Activated B cell treated with CpG ODN at 0.5 μM for 24 hours (primary cell): ENCODE measurements around the gene MICU1. TPM values are rescaled to one million over a fixed set of nuclear protein-coding genes. Genes with fewer than 3 reads are reported as not detected.
"Not testable (repeated sequence)": the region's sequence is repeated elsewhere in the genome, so short reads cannot be mapped to it uniquely, and the experiment has no call there.

Experiments used
- ATAC-seq: fragments of 200-7000 bp; cut with Tn5 transposase; one replicate; pipeline ENCODE4 v1.10.0; 2021; ENCODE audit warnings: low read depth, mild to moderate bottlenecking, moderate library complexity
- CTCF ChIA-PET: fragments of 350-600 bp; sonication (Branson Sonifier 250); formaldehyde crosslinking; loops from one replicate; lab custom pipeline; 2021; ENCODE audit warnings: antibody characterized with exemption; lab: Charles Lee
- POLR2A ChIA-PET: fragments of 350-600 bp; sonication (Branson Sonifier 250); formaldehyde crosslinking; loops from one replicate; lab custom pipeline; 2021; ENCODE audit warnings: antibody characterized with exemption; lab: Charles Lee
- DNase-seq: peaks from one replicate; pipeline ENCODE4 v3.0.0; 2022
- H3K27ac Mint-ChIP-seq: one replicate; pipeline ENCODE4 v1.8.0; 2020; ENCODE audit warnings: mixed read lengths
- H3K27me3 Mint-ChIP-seq: one replicate; pipeline ENCODE4 v1.8.0; 2021; ENCODE audit warnings: mixed read lengths
- H3K36me3 Mint-ChIP-seq: one replicate; pipeline ENCODE4 v1.8.0; 2021; ENCODE audit warnings: low read depth, mixed read lengths
- H3K4me1 Mint-ChIP-seq: one replicate; pipeline ENCODE4 v1.8.0; 2021; ENCODE audit warnings: mixed read lengths
- H3K4me3 Mint-ChIP-seq: one replicate; pipeline ENCODE4 v1.8.0; 2020; ENCODE audit warnings: mild to moderate bottlenecking, mixed read lengths
- H3K9me3 Mint-ChIP-seq: one replicate; pipeline ENCODE4 v1.8.0; 2020; ENCODE audit warnings: mixed read lengths
- intact Hi-C: fragments of 100-400 bp; cut with micrococcal nuclease; formaldehyde crosslinking; loops from one replicate; pipeline ENCODE4 v1.15.1; 2024
- total RNA-seq: library from RNA; stranded (reverse); gene quantifications from 2 replicates; pipeline ENCODE4 v1.2.3, GENCODE V29; 2022
- TF ChIP-seq, protein P1 (sequence below): fragments of 200-600 bp; IDR thresholded peaks from one replicate; pipeline ENCODE4 v1.8.0; 2022; ENCODE audit warnings: antibody characterized with exemption, mild to moderate bottlenecking

The MICU1 gene
- total RNA-seq, 1 donor from 2014 or later, result 27.4 TPM

DNA sequence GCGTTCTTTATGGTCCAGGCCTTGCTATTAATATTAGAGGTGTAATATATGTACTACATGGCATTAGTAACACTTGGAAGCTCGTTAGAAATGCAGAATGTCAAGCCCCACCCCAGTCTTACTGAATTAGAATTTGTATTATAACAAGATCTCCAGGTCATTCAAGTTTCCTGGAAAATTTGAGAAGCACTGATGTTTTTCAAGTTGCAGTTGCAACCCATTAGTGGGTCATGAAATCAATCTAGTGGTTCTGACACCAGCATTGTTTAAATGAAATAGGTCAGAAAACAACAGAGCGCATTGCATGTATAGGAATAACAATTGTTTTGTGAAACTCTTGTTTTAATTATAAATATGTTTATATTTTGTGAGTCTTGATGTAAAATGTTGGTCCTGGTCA is 28.8 kb upstream of the MICU1 start:
- Mint-ChIP-seq H3K27me3 (no peaks in the 10 kb centered on the region), H3K36me3 (no peaks in the 10 kb centered on the region), H3K27ac (no peak overlapping the region), H3K4me3 (no peak overlapping the region), H3K4me1 (no peaks in the 10 kb centered on the region), H3K9me3 (no peaks in the 10 kb centered on the region)
- no peak for ATAC-seq
- no peak for DNase-seq
- CTCF ChIA-PET, result no interaction called here
- intact Hi-C loops, result no loop called here
- TF ChIP-seq, protein P1, sequence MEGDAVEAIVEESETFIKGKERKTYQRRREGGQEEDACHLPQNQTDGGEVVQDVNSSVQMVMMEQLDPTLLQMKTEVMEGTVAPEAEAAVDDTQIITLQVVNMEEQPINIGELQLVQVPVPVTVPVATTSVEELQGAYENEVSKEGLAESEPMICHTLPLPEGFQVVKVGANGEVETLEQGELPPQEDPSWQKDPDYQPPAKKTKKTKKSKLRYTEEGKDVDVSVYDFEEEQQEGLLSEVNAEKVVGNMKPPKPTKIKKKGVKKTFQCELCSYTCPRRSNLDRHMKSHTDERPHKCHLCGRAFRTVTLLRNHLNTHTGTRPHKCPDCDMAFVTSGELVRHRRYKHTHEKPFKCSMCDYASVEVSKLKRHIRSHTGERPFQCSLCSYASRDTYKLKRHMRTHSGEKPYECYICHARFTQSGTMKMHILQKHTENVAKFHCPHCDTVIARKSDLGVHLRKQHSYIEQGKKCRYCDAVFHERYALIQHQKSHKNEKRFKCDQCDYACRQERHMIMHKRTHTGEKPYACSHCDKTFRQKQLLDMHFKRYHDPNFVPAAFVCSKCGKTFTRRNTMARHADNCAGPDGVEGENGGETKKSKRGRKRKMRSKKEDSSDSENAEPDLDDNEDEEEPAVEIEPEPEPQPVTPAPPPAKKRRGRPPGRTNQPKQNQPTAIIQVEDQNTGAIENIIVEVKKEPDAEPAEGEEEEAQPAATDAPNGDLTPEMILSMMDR, result no peak
- POLR2A ChIA-PET, result interaction anchor here (0.6 kb wide), 1 partner anchor 94 kb away, joined by 5 read pairs; no protein-coding TSS in a partner anchor

DNA sequence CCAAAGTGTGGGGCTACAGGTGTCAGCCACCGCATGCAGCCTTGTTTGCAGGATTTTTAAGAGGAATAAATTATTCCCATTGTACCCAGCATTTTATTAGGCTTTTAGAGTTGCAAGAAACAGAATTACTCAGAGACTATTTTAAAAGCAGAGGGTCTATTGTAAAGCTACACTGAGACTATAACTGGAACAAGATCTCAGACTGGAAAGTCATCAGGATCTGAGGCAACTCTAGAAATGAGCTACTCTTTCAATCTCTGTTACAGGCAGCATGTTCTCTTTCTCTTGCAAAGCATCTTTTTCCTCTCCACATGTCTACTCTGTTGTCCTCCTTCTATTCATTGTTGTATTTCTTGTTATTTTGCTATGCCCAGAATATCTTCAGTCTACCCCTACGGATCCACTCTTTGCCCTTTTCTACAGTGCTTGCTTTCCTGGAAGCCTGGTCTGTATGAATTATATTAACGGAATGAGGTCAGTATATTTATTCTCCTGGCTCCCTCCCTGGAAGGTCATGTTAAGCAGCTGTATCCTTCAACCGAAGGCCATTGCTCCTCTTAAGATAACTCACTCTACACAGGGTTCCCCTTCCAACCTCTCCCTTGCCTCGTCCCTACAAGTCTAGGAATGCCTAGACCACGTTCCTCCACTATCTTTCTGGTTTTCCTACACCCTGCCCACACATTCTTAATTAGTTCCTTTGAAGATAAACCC is 27.7 kb upstream of the MICU1 start:
- no peaks in the 10 kb centered on the region for H3K27me3 Mint-ChIP-seq
- TF ChIP-seq, protein P1, result no peak
- ATAC-seq, result no peak
- no peak for DNase-seq
- no peak overlapping the region for H3K4me3 Mint-ChIP-seq
- H3K9me3 Mint-ChIP-seq, result no peaks in the 10 kb centered on the region
- ChIA-PET POLR2A (no interaction called here), CTCF (no interaction called here)
- no peaks in the 10 kb centered on the region for H3K36me3 Mint-ChIP-seq
- intact Hi-C loops, result no loop called here
- H3K27ac Mint-ChIP-seq, result no peak overlapping the region
- peaks cover 2% of the 10 kb centered on the region for H3K4me1 Mint-ChIP-seq

DNA sequence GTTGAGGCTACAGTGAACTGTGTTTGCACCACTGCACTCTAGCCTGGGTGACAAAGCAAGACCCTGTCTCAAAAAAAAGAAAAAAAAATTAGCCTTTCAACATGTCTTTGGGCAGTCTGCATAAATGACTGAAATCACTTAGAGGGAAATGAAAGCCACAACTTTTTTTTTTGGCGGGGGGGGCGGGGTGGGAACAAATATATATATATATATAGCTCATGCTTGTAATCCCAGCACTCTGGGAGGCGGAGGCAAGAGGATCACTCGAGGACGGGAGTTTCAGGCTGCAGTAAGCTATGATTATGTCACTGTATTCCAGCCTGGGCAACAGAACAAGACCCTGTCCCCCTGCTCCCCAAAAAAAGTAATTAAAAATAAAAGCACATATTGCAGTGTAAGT is 23.4 kb upstream of the MICU1 start:
- POLR2A ChIA-PET, result no interaction called here
- TF ChIP-seq, protein P1, result no peak
- no peak overlapping the region for H3K27ac Mint-ChIP-seq
- CTCF ChIA-PET, result no interaction called here
- H3K36me3 Mint-ChIP-seq, result no peaks in the 10 kb centered on the region
- intact Hi-C loops, result no loop called here
- no peaks in the 10 kb centered on the region for H3K9me3 Mint-ChIP-seq
- no peaks in the 10 kb centered on the region for H3K27me3 Mint-ChIP-seq
- peaks cover 2% of the 10 kb centered on the region for H3K4me1 Mint-ChIP-seq
- no peak for DNase-seq
- ATAC-seq, result no peak
- H3K4me3 Mint-ChIP-seq, result no peak overlapping the region

DNA sequence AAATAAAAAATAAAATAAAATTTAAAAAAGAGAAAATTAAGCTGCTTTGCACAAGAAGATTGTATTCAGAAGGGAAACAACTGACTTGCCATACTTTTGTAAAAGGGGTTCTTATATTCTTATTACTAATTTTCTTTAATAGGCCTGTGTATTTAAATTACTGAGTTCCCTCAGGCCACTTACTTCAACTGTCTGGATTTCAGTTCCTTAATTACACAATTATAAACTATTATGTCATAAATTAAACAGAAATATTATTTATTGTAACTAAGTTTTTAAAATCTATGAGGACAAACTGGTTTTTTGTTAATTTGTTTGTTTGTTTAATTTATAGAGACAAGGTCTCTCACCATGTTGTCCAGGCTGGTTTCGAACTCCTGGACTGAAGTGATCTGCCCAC is 22.4 kb upstream of the MICU1 start:
- TF ChIP-seq, protein P1, result no peak
- Mint-ChIP-seq H3K27me3 (no peaks in the 10 kb centered on the region), H3K36me3 (no peaks in the 10 kb centered on the region), H3K4me1 (peaks cover 2% of the 10 kb centered on the region), H3K9me3 (no peaks in the 10 kb centered on the region), H3K27ac (no peak overlapping the region), H3K4me3 (no peak overlapping the region)
- DNase-seq, result no peak
- ChIA-PET POLR2A (no interaction called here), CTCF (no interaction called here)
- intact Hi-C loops, result no loop called here
- ATAC-seq, result no peak

DNA sequence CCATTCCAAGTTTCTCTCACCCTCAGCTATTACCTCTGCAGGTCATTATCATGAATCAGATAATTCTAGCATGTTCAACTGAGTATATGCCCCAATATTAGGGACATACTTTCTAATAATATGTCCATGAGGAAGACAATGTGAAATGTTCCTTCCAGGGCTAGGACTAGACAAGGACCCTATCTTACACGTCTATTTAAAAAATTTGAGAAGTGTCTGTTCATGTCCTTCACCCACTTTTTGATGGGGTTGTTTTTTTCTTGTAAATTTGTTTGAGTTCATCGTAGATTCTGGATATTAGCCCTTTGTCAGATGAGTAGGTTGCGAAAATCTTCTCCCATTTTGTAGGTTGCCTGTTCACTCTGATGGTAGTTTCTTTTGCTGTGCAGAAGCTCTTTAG is 21.1 kb upstream of the MICU1 start:
- CTCF ChIA-PET, intact Hi-C loops: not testable (repeated sequence)

More for the DNA sequence above, 21.1 kb upstream of the MICU1 start:
- POLR2A ChIA-PET, result interaction anchor here (0.6 kb wide), 1 partner anchor 113 kb away, joined by 4 read pairs; no protein-coding TSS in a partner anchor
- not testable (repeated sequence) for DNase-seq, ATAC-seq, H3K9me3 Mint-ChIP-seq, H3K27ac Mint-ChIP-seq, H3K36me3 Mint-ChIP-seq, H3K27me3 Mint-ChIP-seq, H3K4me1 Mint-ChIP-seq, H3K4me3 Mint-ChIP-seq
